Measurements from ENCODE around the gene SIX1.

DNA sequence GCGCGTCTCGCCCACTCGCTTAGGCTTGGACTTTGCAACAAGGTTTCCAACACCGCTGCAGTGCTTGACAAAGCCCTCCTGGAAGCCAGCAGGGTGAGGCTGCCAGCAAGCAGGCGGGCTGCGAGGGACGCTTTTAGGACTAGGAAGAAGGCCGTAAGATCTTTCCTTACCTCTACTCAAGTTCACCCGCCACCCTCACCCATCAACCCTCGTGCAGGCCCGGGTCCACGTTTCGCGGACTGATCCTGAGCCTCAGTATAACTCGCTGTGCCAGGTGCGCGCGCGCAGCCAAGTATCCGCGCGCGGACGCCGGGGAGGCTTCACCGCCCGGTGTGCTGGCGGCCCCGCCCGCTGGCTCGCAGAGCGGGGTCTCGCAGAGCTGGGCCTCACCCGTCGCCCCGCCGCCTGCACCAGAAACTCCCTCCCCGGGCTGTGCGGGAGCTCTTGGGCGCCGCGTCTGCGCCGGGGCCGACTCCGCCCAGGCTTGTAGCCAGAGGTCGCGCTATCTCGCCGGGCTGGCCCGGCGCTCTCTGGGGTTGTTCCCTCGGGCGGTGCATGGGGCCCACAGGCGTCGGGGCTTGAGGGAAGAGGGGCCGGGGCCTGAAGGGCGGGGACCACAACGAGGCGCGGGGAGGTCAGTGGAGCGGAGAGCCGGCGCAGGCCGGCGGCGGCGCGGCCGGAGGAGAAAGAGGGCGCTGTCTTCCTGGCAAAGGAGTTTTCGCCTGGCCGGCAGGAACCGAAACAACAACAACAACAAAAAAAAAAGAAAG, 7.6 kb upstream of the SIX1 start:
- TF ChIP-seq POLR2A (IDR thresholded peaks at IDR 0.05; ENCODE audit: low read depth), result no peak
- TF ChIP-seq, protein P1, sequence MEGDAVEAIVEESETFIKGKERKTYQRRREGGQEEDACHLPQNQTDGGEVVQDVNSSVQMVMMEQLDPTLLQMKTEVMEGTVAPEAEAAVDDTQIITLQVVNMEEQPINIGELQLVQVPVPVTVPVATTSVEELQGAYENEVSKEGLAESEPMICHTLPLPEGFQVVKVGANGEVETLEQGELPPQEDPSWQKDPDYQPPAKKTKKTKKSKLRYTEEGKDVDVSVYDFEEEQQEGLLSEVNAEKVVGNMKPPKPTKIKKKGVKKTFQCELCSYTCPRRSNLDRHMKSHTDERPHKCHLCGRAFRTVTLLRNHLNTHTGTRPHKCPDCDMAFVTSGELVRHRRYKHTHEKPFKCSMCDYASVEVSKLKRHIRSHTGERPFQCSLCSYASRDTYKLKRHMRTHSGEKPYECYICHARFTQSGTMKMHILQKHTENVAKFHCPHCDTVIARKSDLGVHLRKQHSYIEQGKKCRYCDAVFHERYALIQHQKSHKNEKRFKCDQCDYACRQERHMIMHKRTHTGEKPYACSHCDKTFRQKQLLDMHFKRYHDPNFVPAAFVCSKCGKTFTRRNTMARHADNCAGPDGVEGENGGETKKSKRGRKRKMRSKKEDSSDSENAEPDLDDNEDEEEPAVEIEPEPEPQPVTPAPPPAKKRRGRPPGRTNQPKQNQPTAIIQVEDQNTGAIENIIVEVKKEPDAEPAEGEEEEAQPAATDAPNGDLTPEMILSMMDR (IDR thresholded peaks at IDR 0.05), result peak in 2 of 3 experiments; percentile 25 to 27
- no peak for TF ChIP-seq EP300 (IDR thresholded peaks at IDR 0.05)
- TF ChIP-seq POLR2AphosphoS5 (IDR thresholded peaks at IDR 0.05), result no peak

All from esophagus muscularis mucosa (tissue), 4 donors.